Activated CD8-positive, alpha-beta memory T cell treated with anti-CD3 and anti-CD28 coated beads for 4 hours (primary cell): ENCODE data around the gene IZUMO2.

Experiments
- DNase-seq, 2 donors: peaks; one replicate each; pipeline ENCODE4 v3.0.0-alpha.2; 2020; ENCODE audit warnings: low read depth in 2 of 2

The IZUMO2 gene

DNA sequence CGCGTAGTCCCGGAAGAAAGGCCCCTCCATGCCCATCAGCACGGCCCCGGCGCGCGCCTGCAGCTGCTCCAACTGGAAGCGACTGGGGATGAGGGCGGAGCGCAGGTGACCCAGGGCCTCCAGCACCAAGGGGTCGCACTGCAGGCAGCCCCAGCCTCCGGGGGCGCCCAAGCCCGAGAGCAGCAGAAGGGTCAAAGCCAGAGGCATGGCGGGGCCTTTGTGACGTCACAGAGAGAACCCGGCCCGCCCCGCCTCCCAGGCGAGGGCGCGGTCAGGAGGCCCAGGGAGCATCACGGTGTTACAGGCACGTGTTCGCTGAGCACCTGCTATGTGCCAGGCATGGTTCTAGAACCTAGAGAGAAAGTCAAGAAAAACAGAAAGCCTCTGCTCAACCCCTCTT lies at the start of gene IZUMO2:
TSS of gene IZUMO2 (minus strand) at position 294 of the 400 bp plus-strand sequence. CDS start at position 207, 87 bp downstream.
- no peak for DNase-seq

DNA sequence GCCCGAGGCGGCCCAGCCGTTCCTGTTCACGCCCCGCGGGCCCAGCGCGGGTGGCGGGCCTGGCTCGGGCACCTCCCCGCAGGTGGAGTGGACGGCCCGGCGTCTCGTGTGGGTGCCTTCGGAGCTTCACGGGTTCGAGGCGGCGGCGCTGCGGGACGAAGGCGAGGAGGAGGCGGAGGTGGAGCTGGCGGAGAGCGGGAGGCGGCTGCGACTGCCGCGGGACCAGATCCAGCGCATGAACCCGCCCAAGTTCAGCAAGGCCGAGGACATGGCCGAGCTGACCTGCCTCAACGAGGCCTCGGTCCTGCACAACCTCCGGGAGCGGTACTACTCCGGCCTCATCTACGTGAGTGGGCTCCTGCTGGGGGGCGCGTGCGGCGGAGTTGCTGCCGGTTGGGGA lies 47.3 kb upstream of the IZUMO2 start:
- DNase-seq = no peak

DNA sequence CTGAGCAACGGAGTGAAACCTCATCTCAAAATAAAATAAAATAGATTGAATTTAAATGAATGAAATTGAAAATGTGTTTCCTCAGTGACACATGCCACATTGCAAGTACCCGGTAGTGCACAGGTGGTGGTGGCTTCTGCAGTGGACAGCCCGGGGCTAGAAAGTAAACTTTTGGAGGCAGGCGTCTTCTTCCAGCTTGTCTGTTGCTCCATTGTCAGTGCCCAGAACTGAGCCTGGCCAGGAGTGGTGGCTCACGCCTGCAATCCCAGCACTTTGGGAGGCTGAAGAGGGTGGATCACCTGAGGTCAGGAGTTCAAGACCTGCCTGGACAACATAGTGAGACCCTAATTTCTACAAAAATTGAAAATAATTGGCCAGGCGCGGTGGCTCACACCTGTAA lies 46.0 kb upstream of the IZUMO2 start:
- no peak for DNase-seq

DNA sequence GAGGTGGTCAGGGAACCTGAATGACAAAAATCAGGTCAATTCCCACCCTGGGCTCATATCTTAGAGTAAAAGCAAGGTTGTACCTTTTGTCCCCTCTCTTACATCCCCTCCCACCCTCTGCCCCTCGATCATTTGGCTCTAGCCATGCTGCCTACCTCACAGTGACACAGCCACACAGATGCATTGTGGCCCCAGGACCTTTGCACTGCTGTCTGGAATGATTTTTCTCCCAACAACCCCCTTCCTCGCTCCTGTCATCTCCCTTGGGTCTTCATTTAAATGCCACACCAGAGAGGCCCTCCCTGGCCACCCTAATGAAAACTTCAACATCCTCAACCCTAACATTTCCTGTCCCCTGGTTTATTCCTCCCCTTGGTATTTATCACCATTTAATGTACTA lies 44.6 kb upstream of the IZUMO2 start:
- DNase-seq = no peak

DNA sequence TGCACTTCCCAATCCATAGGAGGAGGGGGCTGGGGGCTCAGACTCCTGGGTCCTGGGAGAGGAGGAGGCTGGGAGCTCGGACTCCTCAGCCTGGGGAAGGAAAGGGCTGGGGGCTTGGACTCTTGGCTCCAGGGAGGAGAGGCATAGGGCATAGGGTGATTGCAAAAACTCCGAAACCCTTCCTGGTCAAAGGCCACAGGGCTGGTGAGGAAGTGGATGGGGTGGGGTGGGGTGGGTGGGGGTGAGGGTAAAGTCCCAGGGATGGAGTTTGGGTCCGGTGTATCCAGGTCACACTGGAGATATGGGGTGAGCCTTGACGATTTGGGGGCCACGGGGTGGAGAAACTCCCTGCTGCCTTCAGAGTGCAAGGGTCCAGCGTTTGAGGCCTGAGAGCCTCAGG lies 43.1 kb upstream of the IZUMO2 start:
- DNase-seq = no peak

DNA sequence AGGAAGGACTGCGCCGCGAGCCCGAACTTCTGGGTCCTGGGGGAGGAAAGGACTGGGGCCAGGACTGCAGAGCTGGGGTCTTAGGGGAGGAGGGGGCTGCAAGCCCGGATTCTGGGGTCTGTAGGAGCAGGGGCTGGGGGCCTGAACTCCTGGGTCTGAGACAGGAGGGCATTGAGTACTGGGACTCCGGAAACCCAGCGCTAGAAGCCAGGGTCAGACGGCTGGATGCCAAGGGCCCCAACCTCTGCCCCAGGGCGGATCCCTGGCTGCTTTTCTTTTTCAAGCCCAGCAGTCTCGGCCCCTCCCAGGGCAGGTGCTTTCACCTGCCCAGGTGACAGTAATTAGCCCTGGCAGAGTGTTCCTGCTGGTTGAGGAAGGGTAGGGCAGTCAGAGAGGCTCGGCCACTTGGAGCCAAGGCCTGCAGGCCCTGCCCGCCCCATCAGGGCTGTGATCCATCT lies 42.6 kb upstream of the IZUMO2 start:
- no peak for DNase-seq

DNA sequence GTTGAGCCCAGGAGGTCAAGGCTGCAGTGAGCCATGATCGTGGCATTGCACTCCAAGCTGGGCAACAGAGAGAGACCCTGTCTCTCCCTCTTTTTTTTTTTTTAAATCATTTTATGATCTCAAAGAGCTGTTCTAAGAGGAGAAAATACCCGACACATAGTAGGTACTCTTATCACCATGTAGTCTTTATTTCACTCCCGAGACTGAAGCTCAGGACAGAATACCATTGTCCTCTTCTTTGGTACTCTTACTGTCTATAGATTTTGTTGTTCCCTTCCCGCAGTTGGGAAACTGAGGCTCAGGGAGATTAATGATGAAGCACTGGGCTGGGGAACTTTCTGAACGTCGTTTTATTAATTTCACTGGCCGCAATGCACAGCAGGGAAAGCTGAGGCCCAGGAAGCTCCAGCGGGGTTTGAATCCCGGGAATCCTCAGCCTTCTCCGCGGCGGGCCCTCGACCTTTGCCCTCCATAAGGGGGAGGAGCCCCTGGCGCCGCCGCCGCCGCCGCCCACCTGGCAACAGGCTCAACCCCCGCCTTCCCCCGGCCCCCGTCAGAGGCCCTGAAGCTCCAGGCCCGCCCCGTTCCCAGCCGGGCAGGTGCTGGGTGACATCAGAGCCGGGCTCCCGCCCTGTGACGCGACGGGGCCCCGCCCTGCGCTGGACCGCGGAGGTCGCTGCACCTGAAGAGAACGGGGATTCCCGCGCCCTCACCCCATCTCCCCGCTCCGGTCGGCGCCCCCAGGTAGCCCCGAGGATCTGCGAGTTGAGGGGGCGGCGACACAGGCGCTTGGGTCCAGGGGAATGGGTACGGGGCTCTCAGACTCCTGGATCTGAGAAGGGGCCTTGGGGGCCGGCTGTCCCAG lies 42.0 kb upstream of the IZUMO2 start:
- DNase-seq = no peak

DNA sequence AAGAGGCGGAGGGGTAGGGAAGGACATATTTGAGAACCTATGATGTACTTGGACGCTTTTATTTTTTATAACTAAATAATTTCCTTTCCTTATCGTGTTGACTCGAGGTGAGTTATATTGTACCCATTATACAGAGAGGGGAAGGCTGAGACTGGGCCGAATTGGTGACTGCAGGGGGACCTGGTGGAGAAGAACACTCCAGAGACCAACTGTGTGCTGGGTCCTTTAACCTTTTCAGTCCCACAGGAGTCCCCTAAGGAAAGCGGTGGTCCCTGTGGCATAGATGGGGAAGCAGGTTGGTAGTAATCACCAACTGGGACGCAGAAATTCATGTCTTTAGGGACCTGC lies 41.0 kb upstream of the IZUMO2 start:
- no peak for DNase-seq

DNA sequence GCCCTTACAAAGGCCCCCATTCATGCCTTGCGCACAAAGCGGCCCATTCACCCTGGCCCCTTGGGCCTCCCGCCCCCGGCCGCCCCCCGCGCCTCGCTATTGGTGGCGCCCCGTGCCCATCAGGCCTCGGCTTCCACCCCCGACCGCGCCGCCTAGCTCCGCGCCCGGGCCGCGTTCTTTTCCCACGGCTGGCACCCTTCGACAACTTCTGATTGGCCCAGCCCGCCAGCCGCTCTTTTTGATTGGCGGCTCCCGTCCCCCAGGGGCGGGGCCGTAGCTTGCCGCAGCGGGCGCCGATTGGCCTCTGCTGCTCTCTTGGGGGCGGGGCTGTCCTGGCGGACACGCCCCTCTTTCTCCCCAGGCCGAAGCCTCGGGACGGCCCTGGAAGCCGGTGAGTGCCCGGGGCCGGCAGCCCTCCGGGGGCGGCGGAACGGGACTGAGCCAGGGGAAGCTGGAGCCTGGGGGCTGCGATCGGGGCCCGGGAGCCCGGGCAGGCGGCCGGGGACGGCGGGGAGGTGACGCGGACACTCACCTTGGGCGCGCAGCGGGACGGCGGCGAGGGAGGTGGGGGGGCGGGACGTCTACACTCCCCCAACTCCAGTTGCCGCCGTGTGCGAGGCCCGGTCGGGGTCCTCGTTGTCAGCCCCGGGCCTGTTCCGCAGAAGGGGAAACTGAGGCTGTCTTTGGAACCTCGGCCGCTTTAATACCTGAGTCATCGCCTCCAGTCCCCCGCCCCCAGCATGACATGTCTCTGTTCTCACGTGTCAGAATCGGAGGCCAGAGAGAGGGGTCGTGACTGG lies 40.4 kb upstream of the IZUMO2 start, which contains the start of gene MYH14:
TSS of gene MYH14 (plus strand) at position 342 of the 800 bp plus-strand sequence. CDS start 6,744 bp downstream, outside the sequence.
- no peak for DNase-seq

DNA sequence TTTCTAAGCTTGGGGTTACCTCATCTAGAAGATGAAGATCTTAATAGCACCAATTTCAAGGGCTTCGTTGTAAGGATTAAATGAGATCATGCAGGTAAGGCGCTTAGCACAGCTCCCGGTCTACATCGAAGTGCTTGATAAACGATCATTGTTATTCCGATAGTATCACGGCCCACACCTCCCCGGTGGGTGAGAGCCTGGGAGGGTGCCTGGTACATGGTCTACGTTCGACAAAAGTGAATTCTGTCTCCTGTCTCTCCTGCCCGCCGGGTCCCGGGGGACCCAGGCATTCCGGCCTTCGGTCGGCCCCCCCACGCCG lies 39.8 kb upstream of the IZUMO2 start:
- DNase-seq = no peak

DNA sequence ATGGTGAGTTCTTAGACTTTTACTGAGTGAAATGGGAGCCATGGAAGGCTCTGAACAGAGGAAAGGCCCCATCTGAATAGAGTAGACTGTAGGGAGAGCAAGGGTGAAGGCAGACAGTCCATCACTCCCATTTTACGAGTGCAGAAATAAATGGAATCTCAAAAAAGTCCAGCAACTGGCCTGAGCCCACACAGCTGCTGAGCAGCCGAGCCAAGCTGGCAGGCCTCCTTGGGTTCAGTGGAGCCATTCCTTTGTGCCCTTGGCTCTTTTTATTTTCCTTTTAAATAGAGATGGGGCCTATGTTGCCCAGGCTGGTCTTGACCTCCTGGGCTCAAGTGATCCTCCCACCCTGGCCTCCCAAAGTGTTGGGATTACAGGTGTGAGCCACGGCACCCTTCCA lies 39.3 kb upstream of the IZUMO2 start:
- DNase-seq = no peak

DNA sequence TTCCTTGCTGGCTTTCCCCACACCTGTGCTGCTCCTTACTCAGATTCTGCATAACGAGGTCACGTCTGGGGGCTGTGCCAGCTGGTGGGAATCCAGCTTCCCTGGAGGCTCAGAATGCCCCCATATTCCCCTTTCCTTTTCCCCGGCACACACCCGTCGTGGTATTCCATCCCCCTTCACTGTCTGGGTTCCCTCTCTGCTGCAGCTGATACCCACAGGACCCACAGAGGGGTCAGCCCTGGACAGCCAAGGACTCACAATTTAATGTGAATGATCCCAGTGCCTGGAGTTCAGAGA lies 36.1 kb upstream of the IZUMO2 start:
- no peak for DNase-seq

DNA sequence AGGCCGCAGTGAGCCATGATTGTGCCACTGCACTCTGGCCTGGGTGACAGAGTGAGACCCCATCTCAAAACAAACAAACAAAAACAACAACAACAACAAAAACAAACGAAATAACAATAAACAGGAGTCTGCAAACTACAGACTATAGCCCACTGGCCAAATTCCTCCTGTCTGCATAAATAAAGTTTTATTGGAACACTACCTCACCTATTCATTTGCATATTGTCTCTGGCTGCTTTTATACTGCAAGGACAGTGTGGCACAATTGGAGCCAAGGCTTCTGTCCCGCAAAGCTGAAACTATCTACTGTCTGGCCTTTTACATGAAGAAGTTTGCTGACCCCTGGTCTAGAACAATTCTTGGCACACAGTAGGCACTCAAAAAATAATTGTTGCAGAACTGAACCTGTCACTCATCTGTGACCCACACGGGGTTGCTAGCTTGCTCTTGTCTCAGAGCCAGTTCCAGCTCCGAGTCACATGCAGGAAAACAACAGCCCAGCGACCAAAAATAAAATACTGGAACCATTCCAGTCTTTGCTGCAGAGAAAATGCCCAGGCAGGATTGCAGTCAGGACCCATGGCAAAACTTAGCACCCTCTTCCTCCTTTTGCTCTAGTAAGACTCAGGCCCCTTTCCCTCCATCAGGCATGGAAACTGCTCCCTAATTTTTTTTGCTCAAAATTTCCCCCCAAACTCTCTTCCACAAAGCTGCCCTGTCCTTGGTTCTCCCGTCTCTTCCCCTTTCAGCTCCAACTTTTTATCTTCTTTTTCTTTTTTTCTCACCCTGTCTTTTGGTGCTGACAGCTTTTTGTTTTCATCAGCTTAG lies 35.6 kb upstream of the IZUMO2 start:
- no peak for DNase-seq

DNA sequence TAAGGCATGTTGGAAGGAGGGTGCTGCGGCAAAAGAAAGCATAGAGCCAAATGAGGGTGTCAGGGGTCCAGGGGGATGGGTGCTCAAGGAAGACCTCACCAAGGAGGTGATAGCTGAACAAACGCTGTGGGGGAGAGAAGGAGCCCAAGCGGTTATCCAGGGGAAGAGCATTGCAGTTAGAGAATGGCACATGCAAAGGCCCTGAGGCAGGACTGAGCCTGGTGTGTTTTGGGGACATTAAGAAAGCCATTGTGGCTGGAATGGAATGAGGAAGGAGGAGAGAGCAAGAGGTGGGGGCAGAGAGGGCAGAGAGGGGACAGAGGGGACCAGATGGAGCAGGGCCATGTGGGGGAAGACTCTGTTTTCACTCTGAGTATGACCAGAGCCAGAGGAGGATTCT lies 34.3 kb upstream of the IZUMO2 start:
- no peak for DNase-seq

DNA sequence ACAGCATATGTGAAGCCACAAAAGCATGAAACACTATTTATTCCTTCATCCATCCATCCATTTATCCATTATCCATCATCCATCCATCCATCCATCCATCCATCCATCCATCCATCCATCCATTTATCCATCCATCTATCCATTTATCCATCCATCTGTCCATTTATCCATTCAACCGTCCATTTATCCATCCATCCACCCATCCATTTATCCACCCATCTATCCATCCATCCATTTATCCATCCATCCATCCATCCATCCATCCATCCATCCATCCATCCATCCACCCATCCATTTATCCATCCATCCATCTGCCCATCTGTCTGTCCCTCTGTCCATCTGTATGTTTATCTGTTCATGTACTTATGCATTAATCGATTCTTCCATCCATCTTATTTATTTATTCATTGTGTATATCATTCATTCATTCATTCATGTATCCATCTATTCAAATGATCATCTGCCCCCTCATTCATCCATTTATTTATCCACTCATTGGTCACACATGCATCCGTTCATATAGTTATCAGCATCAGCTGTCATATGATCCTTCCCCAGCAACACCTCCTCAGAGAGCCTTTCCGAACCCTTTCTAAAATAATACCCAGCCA lies 33.3 kb upstream of the IZUMO2 start:
- DNase-seq = no peak

DNA sequence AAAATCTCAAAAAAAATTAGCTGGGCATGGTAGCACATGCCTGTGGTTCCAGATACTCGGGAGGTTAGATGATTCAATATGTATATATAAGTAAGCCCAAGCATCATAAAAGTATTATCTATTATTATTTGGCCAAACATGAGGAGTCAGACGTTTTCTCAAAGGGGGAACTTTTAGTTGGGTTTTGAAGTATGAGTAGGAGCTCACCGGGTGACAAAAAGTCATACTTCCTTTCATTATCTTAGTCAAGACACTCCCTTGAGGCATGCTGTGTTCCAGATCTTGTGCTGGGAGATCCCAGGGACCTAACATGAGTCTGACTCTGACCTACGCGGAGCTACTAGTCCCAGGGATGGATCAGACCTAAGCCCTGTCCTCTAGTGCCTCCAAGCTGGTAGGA lies 32.1 kb upstream of the IZUMO2 start:
- DNase-seq = no peak

DNA sequence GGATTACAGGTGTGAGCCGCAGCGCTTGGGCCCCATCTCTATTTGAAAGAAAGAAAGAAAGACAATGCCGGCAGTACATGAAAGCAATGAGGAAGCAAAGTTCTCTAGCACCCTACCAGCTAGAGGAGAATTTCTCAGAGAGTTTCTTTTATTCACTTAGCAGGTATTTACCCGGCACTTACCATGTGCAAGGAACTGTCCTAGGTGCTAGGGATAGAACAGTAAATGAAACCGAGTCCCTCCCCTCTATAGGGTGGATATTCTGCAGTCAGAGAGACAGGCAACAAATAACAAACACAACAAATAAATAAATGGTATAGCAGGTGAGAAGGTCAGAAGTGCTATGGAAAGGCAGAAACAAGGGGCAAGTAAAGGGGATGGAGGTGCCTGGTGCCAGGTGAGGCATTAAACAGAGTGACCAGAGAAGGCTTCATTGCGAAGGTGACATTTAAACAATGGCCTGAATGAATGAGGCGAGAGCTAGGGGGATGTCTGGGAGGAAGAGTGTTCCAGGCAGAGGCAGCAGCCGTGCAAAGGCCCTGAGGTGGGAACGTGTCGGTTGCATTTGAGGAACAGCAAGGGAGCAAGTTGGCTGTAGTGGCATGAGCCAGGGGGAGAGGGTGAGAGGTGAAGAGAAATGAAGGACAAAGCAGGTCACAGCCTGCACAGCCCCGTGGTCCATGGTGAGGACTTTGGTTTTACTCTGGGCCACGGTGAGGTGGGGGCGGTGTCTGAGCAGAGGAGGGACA lies 29.6 kb upstream of the IZUMO2 start:
- no peak for DNase-seq

DNA sequence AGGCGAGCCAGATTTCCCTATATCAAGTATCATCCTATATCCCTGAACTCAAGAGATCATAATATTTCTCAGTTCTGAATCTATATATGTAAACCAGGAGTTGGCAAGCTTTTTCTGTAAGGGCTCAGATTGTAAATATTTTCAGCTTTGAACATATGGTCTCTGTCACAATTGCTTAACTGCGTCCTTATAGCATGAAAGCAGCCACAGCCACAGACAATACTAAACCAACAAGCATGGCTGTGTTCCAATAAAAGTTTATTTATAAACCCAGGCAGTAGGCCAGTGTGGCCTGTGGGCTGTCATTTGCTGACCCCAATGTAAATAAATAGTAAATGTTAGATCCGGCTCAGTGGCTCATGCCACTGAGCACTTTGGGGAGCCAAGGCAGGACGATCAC lies 28.1 kb upstream of the IZUMO2 start:
- no peak for DNase-seq

DNA sequence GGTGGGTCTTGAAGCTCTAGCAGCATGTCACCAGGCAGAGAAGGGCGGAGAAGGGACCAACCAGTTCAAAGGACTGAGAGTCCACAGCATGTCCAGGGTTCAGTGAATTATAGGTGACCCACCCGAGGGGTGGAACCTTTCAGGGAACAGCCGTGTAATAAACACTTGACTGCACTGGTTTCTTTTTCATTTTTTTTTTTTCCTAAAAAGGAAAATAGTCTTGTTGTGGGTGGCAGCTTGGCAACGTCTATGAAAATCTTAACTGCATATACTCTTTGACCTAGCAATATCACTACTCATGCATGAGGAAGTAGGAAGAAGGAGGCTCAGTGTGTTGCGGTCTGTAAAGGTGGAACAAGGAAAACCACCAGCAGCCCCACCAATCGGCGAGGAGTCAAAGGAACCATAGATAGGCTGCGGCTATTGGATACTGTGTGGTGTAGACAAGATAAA lies 27.4 kb upstream of the IZUMO2 start:
- no peak for DNase-seq

DNA sequence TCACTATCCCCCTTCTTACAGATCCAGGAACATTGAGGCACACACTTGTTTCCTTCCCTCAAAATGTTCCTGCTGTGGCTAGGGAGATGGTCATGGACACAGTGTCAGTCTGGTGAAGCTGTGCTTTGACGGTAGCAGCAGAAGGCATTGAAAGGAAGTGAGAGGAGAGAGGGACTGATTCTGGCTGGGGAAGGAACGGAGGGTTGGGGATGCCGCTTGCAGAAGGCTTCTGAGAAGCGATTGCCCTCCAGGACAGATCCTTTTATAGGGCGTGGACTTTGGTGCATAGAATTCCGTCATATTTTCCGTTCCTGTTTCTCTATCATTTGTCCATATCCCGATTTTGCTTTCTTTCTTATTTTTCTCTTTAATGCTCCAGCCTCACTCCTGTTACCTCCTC lies 26.2 kb upstream of the IZUMO2 start:
- DNase-seq = no peak

DNA sequence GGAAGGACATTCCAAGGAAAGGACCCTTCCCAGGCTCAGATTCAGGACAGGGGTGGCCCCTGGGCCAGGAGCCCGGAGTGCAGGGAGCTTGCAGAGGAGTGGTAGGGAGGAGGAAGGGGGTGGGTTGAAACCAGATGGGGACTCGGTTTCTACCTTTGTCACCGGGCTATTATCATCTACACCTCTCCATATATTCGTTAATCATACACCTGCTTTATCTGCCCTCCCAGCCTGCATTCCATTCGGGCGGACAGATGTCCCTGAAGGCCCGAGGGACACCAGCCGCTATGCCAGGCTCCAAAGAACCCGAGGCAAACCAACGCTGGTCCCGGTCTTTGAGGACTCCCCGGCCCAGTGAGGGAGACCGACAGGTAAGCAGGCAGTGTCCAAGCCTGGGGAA lies 24.9 kb upstream of the IZUMO2 start:
- no peak for DNase-seq
